Lung (tissue), 12 donors: ENCODE data around the gene ZNF354C. TPM values are rescaled to one million over a fixed set of nuclear protein-coding genes. Genes with fewer than 3 reads are reported as not detected.
"Not testable (repeated sequence)": the region's sequence is repeated elsewhere in the genome, so short reads cannot be mapped to it uniquely, and the experiment has no call there.

Experiments used
- ATAC-seq: fragments of 200-7000 bp; cut with Tn5 transposase; one replicate; pipeline ENCODE4 v1.9.1; 2020; ENCODE audit warnings: moderate number of reproducible peaks; ENCODE audit not compliant: insufficient read depth, low FRiP score
- DNase-seq, 3 donors: peaks; one replicate each; pipeline ENCODE4 v3.0.0-alpha.2; 2013 to 2017
- H3K27ac ChIP-seq, 2 donors: one replicate each; pipeline ENCODE4 v1.5.1; 2013; ENCODE audit warnings: mild to moderate bottlenecking in 2 of 2, moderate library complexity in 2 of 2, control low read depth in 1 of 2, inconsistent platforms in 1 of 2, low read depth in 1 of 2, low read length in 1 of 2
- H3K27me3 ChIP-seq, 3 donors: one replicate each; pipeline ENCODE4 v1.5.1; 2013; ENCODE audit warnings: low read length in 2 of 3; ENCODE audit not compliant: control insufficient read depth in 3 of 3, insufficient read depth in 3 of 3
- H3K36me3 ChIP-seq, 4 donors: one replicate each; pipeline ENCODE4 v1.5.1; 2013; ENCODE audit warnings: low read length in 4 of 4, mild to moderate bottlenecking in 1 of 4, moderate library complexity in 1 of 4; ENCODE audit not compliant: control insufficient read depth in 4 of 4, insufficient read depth in 4 of 4
- H3K4me1 ChIP-seq, 5 donors: one replicate each; pipeline ENCODE4 v1.5.1; 2013; ENCODE audit warnings: low read length in 5 of 5, mild to moderate bottlenecking in 2 of 5, moderate library complexity in 1 of 5; ENCODE audit not compliant: control insufficient read depth in 5 of 5, insufficient read depth in 5 of 5
- H3K4me3 ChIP-seq: one replicate; pipeline ENCODE4 v1.5.1; 2013; ENCODE audit warnings: mild to moderate bottlenecking, control low read depth, moderate library complexity
- H3K9ac ChIP-seq, 2 donors: one replicate each; pipeline ENCODE4 v1.5.1; 2013; ENCODE audit warnings: low read length in 2 of 2, control low read depth in 1 of 2; ENCODE audit not compliant: insufficient read depth in 1 of 2
- H3K9me3 ChIP-seq, 4 donors: one replicate each; pipeline ENCODE4 v1.5.1; 2013; ENCODE audit warnings: low read length in 3 of 4, mild to moderate bottlenecking in 1 of 4, moderate library complexity in 1 of 4; ENCODE audit not compliant: control insufficient read depth in 4 of 4, insufficient read depth in 3 of 4
- CTCF ChIP-seq: IDR thresholded peaks from 2 replicates; pipeline ENCODE4 v1.5.1; 2012; ENCODE audit warnings: mild to moderate bottlenecking; ENCODE audit errors: control extremely low read depth, extremely low read depth
- WGBS, 2 donors: extraction: QIAGEN DNeasy Blood & Tissue Kit; methylation state at CpG; one replicate each; pipeline ENCODE4 v1.1.7; 2013; 5-methylcytosine and 5-hydroxymethylcytosine counted together
- polyA plus RNA-seq, 2 donors: library from polyadenylated mRNA; stranded (reverse); fragments of 200-250 nt; gene quantifications; one replicate each; pipeline ENCODE4 v1.2.1, GENCODE V29; 2013
- total RNA-seq, 2 donors: library from RNA; depleted of rRNA in 1 of 2; stranded (reverse); fragments of >200 nt in 1 of 2; gene quantifications; one replicate each; pipeline ENCODE4 v1.2.1, GENCODE V29; 2014 to 2021
- donor health status: control.
- donor health status: control.
- donor health status: Bipolar disorder and iron deficiency.
- donor health status: healthy.
- donor health status: DM: yes; HTN: yes; CAD: no.

The ZNF354C gene
- total and polyA plus RNA-seq, 4 donors, result 1.2 to 15.8 (median 2.6) TPM

- DNase-seq, result no peak
- H3K9me3 ChIP-seq, result peaks cover 8 to 58% (median 30%) of the 10 kb centered on the region in 4 donors
- H3K4me3 ChIP-seq, result no peak overlapping the region
- H3K27me3 ChIP-seq, result no peaks in the 10 kb centered on the region
- ATAC-seq, result no peak
- H3K27ac ChIP-seq, result no peak overlapping the region
- 79 to 88% methylated on average over 2 of the region's 2 CpGs for WGBS, 2 donors
- no peak for TF ChIP-seq CTCF
- H3K9ac ChIP-seq, result no peak overlapping the region
- no peaks in the 10 kb centered on the region for H3K36me3 ChIP-seq
- H3K4me1 ChIP-seq, result no peaks in the 10 kb centered on the region
These were observed 29.3 kb downstream of the ZNF354C start for GRCh38 chr5:179089502-179089901.

- peaks cover 7 to 23% (median 16%) of the 10 kb centered on the region in 4 donors for H3K9me3 ChIP-seq
- not testable (repeated sequence) for H3K27me3 ChIP-seq, H3K4me3 ChIP-seq, H3K4me1 ChIP-seq, H3K9ac ChIP-seq, ATAC-seq, DNase-seq, H3K27ac ChIP-seq
- 91 to 92% methylated on average over 13 to 17 of the region's 17 CpGs for WGBS, 2 donors
- H3K36me3 ChIP-seq, result peaks cover 0 to 13% (median 2%) of the 10 kb centered on the region in 4 donors
These were observed 41.1 kb downstream of the ZNF354C start for GRCh38 chr5:179101282-179101681.

GRCh38 chr5:179110528-179110927, 50.4 kb downstream of the ZNF354C start:
- H3K27me3 ChIP-seq, result no peaks in the 10 kb centered on the region
- no peak overlapping the region for H3K27ac ChIP-seq
- H3K9me3 ChIP-seq, result peaks cover 3 to 43% (median 15%) of the 10 kb centered on the region in 4 donors
- 91 to 93% methylated on average over 9 of the region's 9 CpGs for WGBS, 2 donors
- ATAC-seq (no peak), DNase-seq (no peak)
- H3K36me3 ChIP-seq, result peaks cover 0 to 14% (median 5%) of the 10 kb centered on the region in 4 donors
- no peak overlapping the region for H3K9ac ChIP-seq
- H3K4me1 ChIP-seq, result no peaks in the 10 kb centered on the region
- H3K4me3 ChIP-seq, result no peak overlapping the region
- no peak for TF ChIP-seq CTCF

- peaks cover 3 to 48% (median 16%) of the 10 kb centered on the region in 4 donors for H3K9me3 ChIP-seq
- ATAC-seq (no peak), DNase-seq (no peak)
- no peak overlapping the region for H3K9ac ChIP-seq
- no peak overlapping the region for H3K27ac ChIP-seq
- H3K36me3 ChIP-seq, result peaks cover 0 to 14% (median 5%) of the 10 kb centered on the region in 4 donors
- H3K4me1 ChIP-seq, result no peaks in the 10 kb centered on the region
- H3K4me3 ChIP-seq, result no peak overlapping the region
- WGBS, 2 donors, result 88% methylated on average over 21 of the region's 21 CpGs
- no peak for TF ChIP-seq CTCF
- no peaks in the 10 kb centered on the region for H3K27me3 ChIP-seq
These were observed 51.4 kb downstream of the ZNF354C start for GRCh38 chr5:179111267-179112207.
